Parathyroid adenoma (tissue), 2 donors: ENCODE data around the gene AMBP.

ENCODE experiments used
- H2AFZ ChIP-seq: fragments of 300-600 bp; sonication (generic); one replicate; pipeline ENCODE4 v1.7.0; 2017; ENCODE audit warnings: antibody characterized with exemption, mild to moderate bottlenecking
- H3K27ac ChIP-seq: fragments of 300-600 bp; sonication (generic); one replicate; pipeline ENCODE4 v1.7.0; 2017
- H3K27me3 ChIP-seq: fragments of 300-600 bp; sonication (generic); one replicate; pipeline ENCODE4 v1.7.0; 2017; ENCODE audit warnings: low read length; ENCODE audit not compliant: control insufficient read depth, insufficient read depth
- H3K36me3 ChIP-seq: fragments of 300-600 bp; sonication (generic); one replicate; pipeline ENCODE4 v1.7.0; 2017; ENCODE audit warnings: low read length; ENCODE audit not compliant: control insufficient read depth, insufficient read depth
- H3K4me1 ChIP-seq: fragments of 300-600 bp; sonication (generic); one replicate; pipeline ENCODE4 v1.7.0; 2017; ENCODE audit warnings: control low read depth
- H3K4me2 ChIP-seq: fragments of 300-600 bp; sonication (generic); one replicate; pipeline ENCODE4 v1.7.0; 2017; ENCODE audit warnings: low read length
- H3K4me3 ChIP-seq: fragments of 300-600 bp; sonication (generic); one replicate; pipeline ENCODE4 v1.7.0; 2017; ENCODE audit warnings: low read depth, low read length
- H3K79me2 ChIP-seq: fragments of 300-600 bp; sonication (generic); one replicate; pipeline ENCODE4 v1.7.0; 2017; ENCODE audit warnings: control low read depth
- H3K9ac ChIP-seq: fragments of 300-600 bp; sonication (generic); one replicate; pipeline ENCODE4 v1.7.0; 2017; ENCODE audit warnings: mild to moderate bottlenecking
- H3K9me3 ChIP-seq: fragments of 300-600 bp; sonication (generic); one replicate; pipeline ENCODE4 v1.7.0; 2017; ENCODE audit warnings: low read length; ENCODE audit not compliant: control insufficient read depth
- CTCF ChIP-seq: fragments of 300-600 bp; sonication (generic); IDR thresholded peaks from one replicate; pipeline ENCODE4 v1.7.0; 2017; ENCODE audit warnings: antibody characterized with exemption, mild to moderate bottlenecking
- donor health status: primary hyperparathyroidism.

AMBP gene

GRCh38 chr9:114098936-114099668 is 21.0 kb upstream of the AMBP start, which contains the start of gene KIF12:
Gene KIF12 (minus strand): TSS chr9:114099292. CDS start chr9:114099276, 16 bp downstream.
- Histone ChIP-seq H3K27ac (no peak within 1 kb of the TSS), H3K4me3 (no peak within 1 kb of the TSS), H3K36me3 (no peaks in the 10 kb centered on the region), H3K4me1 (no peaks in the 10 kb centered on the region), H3K9ac (no peak within 1 kb of the TSS), H3K79me2 (no peaks in the 10 kb centered on the region), H3K4me2 (peak within 1 kb of the TSS; percentile 49), H2AFZ (peak within 1 kb of the TSS; percentile 60), H3K9me3 (no peaks in the 10 kb centered on the region), H3K27me3 (no peaks in the 10 kb centered on the region)
- TF ChIP-seq CTCF: no peak

GRCh38 chr9:114098021-114098935 is 20.2 kb upstream of the AMBP start:
- Histone ChIP-seq H3K4me1 (no peaks in the 10 kb centered on the region), H2AFZ (peak overlapping the region; percentile 60), H3K79me2 (no peaks in the 10 kb centered on the region), H3K4me2 (peak overlapping the region; percentile 49), H3K9ac (no peak overlapping the region), H3K27me3 (no peaks in the 10 kb centered on the region), H3K27ac (no peak overlapping the region), H3K36me3 (no peaks in the 10 kb centered on the region), H3K9me3 (no peaks in the 10 kb centered on the region), H3K4me3 (peak overlapping the region; percentile 7)
- no peak for TF ChIP-seq CTCF

GRCh38 chr9:114097613-114098020 is 19.5 kb upstream of the AMBP start:
- H3K27ac ChIP-seq: no peak overlapping the region
- H3K79me2 ChIP-seq: no peaks in the 10 kb centered on the region
- no peak for TF ChIP-seq CTCF
- H3K4me3 ChIP-seq: peak overlapping the region; percentile 7
- no peaks in the 10 kb centered on the region for H3K27me3 ChIP-seq
- H2AFZ ChIP-seq: no peak overlapping the region
- no peaks in the 10 kb centered on the region for H3K9me3 ChIP-seq
- no peaks in the 10 kb centered on the region for H3K36me3 ChIP-seq
- H3K4me1 ChIP-seq: no peaks in the 10 kb centered on the region
- H3K9ac ChIP-seq: no peak overlapping the region
- peak overlapping the region; percentile 49 for H3K4me2 ChIP-seq

- Histone ChIP-seq H3K27ac (no peak overlapping the region), H3K9ac (no peak overlapping the region), H3K79me2 (no peaks in the 10 kb centered on the region), H3K9me3 (no peaks in the 10 kb centered on the region), H3K4me3 (no peak overlapping the region), H3K4me1 (no peaks in the 10 kb centered on the region), H3K27me3 (no peaks in the 10 kb centered on the region), H2AFZ (no peak overlapping the region), H3K4me2 (no peak overlapping the region), H3K36me3 (no peaks in the 10 kb centered on the region)
- no peak for TF ChIP-seq CTCF
These were observed 18.9 kb upstream of the AMBP start for GRCh38 chr9:114096866-114097612.
